SU-DHL-6 (cell line): Measurements from ENCODE around the gene AGBL4.

ENCODE experiments used
- CTCF ChIP-seq: fragments of 200-600 bp; sonication (generic); IDR thresholded peaks from one replicate; pipeline ENCODE4 v1.5.1; 2017; ENCODE audit warnings: antibody characterized with exemption, mild to moderate bottlenecking, low read length, moderate library complexity; ENCODE audit not compliant: insufficient read depth, poor library complexity, severe bottlenecking
- EZH2phosphoT487 ChIP-seq: fragments of 200-600 bp; sonication (generic), shearing (Covaris generic); conservative IDR thresholded peaks from 2 replicates; pipeline ENCODE4 v1.6.1; 2018; ENCODE audit warnings: mild to moderate bottlenecking, antibody characterized with exemption, low read length, moderate library complexity, mixed read lengths

DNA sequence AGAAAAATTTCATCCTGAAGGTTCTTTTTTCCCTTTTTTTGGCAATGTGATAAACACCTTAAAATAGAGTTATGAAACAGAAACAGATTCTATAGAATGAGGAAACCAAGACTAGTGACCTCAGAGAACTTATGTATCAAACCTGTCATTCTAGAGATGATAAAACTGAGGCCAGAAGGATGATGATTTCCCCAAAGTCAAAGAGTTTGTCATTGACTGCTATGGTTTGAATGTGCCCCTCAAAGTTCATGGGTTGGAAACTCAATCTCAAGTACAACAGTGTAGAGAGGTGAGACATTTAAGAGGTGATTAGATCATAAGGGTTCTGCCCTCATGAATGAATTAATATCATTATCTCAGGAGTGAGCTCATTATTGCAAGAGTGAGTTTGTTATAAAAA, 1233.4 kb downstream of the AGBL4 start:
- TF ChIP-seq CTCF = no peak
- no peak for TF ChIP-seq EZH2phosphoT487
